PC-9 (cell line): ENCODE results near the gene WAPL. TPM values are rescaled to one million over a fixed set of nuclear protein-coding genes. Genes with fewer than 3 reads are reported as not detected.

Experiments
- BruUV-seq: library from RNA; stranded (reverse); fragments of 400-500 nt; replicated peaks from 2 replicates; lab custom pipeline; 2021; lab: Mats Ljungman, UMichigan
- CTCF ChIA-PET: fragments of 300-600 bp; sonication (Branson Sonifier 250); formaldehyde crosslinking; loops from one replicate; lab custom pipeline; 2022; ENCODE audit warnings: antibody characterized with exemption; lab: Charles Lee
- POLR2A ChIA-PET: fragments of 300-600 bp; sonication (Branson Sonifier 250); formaldehyde crosslinking; loops from one replicate; lab custom pipeline; 2022; ENCODE audit warnings: antibody characterized with exemption; ENCODE audit not compliant: unreplicated experiment; lab: Charles Lee
- DNase-seq, 2 experiments: peaks; one replicate each; pipeline versions ENCODE4 v3.0.0 to v3.0.0-alpha.2; 2015 to 2022; ENCODE audit warnings: mixed read lengths in 1 of 2
- H2AFZ ChIP-seq: fragments of 200-600 bp; sonication (generic); 2 replicates; pipeline ENCODE4 v1.8.1; 2017; ENCODE audit warnings: antibody characterized with exemption
- H3F3A ChIP-seq: fragments of 200-600 bp; sonication (generic); 2 replicates; pipeline ENCODE4 v1.8.1; 2017; ENCODE audit warnings: antibody characterized with exemption, mild to moderate bottlenecking, low read depth; ENCODE audit not compliant: insufficient read depth
- H3K27ac ChIP-seq: fragments of 200-600 bp; sonication (generic); 2 replicates; pipeline ENCODE4 v1.6.1; 2016; ENCODE audit warnings: mixed run types
- H3K27me3 ChIP-seq: fragments of 200-600 bp; sonication (generic); 2 replicates; pipeline ENCODE4 v1.6.1; 2016; ENCODE audit warnings: low read depth, mixed run types; ENCODE audit not compliant: insufficient read depth
- H3K36me3 ChIP-seq: fragments of 200-600 bp; sonication (generic); 2 replicates; pipeline ENCODE4 v1.6.1; 2016; ENCODE audit warnings: low read depth, mixed run types
- H3K4me1 ChIP-seq: fragments of 200-600 bp; sonication (generic); replicated peaks from 2 replicates; pipeline ENCODE4 v1.6.1; 2016; ENCODE audit warnings: mixed run types; ENCODE audit not compliant: insufficient read depth
- H3K4me2 ChIP-seq: fragments of 200-600 bp; sonication (generic); 2 replicates; pipeline ENCODE4 v1.6.1; 2017; ENCODE audit warnings: mixed run types
- H3K4me3 ChIP-seq: fragments of 200-600 bp; sonication (generic); 2 replicates; pipeline ENCODE4 v1.6.1; 2016; ENCODE audit warnings: mixed run types
- H3K79me2 ChIP-seq: fragments of 200-600 bp; sonication (generic); 2 replicates; pipeline ENCODE4 v1.6.1; 2017; ENCODE audit warnings: low read depth, mixed run types
- H3K9me2 ChIP-seq: fragments of 200-600 bp; sonication (generic); 2 replicates; pipeline ENCODE4 v1.8.1; 2017; ENCODE audit warnings: mild to moderate bottlenecking; ENCODE audit not compliant: insufficient read depth
- H3K9me3 ChIP-seq: fragments of 200-600 bp; sonication (generic); 2 replicates; pipeline ENCODE4 v1.8.1; 2016; ENCODE audit warnings: low read depth; ENCODE audit not compliant: insufficient read depth
- H4K20me1 ChIP-seq: fragments of 200-600 bp; sonication (generic); 2 replicates; pipeline ENCODE4 v1.8.1; 2017; ENCODE audit not compliant: insufficient read depth
- EZH2 ChIP-seq: fragments of 200-600 bp; sonication (generic); IDR thresholded peaks from 2 replicates; pipeline ENCODE4 v1.8.0; 2017; ENCODE audit warnings: antibody characterized with exemption, low read depth
- intact Hi-C: fragments of 100-400 bp; cut with micrococcal nuclease; formaldehyde crosslinking; loops from one replicate; pipeline ENCODE4 v1.10.0; 2022; ENCODE audit not compliant: unreplicated experiment
- total RNA-seq: library from RNA; stranded (reverse); gene quantifications from 2 replicates; pipeline ENCODE4 v1.2.3, GENCODE V29; 2021
- TF ChIP-seq, protein P1 (sequence below): fragments of 200-600 bp; sonication (generic); conservative IDR thresholded peaks from 2 replicates; pipeline ENCODE4 v1.6.1; 2017; ENCODE audit warnings: mixed run types, antibody characterized with exemption, mild to moderate bottlenecking, moderate library complexity

The WAPL gene
- total RNA-seq, 1 experiment from 2014 or later, result 20.9 TPM

DNA sequence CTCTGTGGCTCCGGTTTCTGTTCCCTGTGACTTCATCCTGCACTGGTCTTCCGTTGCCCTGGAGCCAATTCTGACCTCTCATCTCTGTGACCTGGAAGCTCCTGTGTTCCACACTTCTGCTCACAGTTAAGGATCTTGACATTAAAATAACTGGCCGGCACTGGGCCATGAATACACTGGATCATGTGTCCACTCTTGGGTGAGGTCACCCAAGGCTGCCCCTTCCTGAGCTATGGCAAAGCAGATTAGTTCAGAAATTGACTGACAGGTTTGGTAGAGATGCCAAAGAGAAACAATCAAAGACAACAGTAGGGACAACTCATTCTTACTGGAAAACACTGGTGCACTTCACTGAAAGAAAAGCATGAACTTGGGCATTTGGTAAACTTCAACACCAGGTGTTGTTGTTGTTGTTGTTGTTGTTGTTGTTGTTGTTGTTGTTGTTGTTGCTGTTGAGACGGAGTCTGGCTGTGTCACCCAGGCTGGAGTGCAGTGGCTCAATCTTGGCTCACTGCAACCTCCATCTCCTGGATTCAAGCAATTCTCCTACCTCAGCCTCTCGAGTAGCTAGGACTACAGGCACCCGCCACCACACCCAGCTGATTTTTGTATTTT is 118.3 kb downstream of the WAPL start:
- CTCF ChIA-PET, result interaction anchor here (0.6 kb wide), 1 partner anchor 1866 kb away, joined by 3 read pairs; no protein-coding TSS in a partner anchor
- Histone ChIP-seq H4K20me1 (no peaks in the 10 kb centered on the region), H2AFZ (no peak overlapping the region), H3K27me3 (no peaks in the 10 kb centered on the region), H3K4me1 (no peaks in the 10 kb centered on the region), H3F3A (peaks cover 7% of the 10 kb centered on the region; the same call in 1 of the 2 replicates), H3K36me3 (no peaks in the 10 kb centered on the region), H3K9me3 (no peaks in the 10 kb centered on the region), H3K9me2 (no peaks in the 10 kb centered on the region), H3K4me3 (no peak overlapping the region), H3K27ac (no peak overlapping the region), H3K4me2 (no peak overlapping the region), H3K79me2 (no peaks in the 10 kb centered on the region)
- BruUV-seq, result no TSS peak
- peak in 1 of 2 experiments; percentile 37 for DNase-seq
- TF ChIP-seq, protein P1, sequence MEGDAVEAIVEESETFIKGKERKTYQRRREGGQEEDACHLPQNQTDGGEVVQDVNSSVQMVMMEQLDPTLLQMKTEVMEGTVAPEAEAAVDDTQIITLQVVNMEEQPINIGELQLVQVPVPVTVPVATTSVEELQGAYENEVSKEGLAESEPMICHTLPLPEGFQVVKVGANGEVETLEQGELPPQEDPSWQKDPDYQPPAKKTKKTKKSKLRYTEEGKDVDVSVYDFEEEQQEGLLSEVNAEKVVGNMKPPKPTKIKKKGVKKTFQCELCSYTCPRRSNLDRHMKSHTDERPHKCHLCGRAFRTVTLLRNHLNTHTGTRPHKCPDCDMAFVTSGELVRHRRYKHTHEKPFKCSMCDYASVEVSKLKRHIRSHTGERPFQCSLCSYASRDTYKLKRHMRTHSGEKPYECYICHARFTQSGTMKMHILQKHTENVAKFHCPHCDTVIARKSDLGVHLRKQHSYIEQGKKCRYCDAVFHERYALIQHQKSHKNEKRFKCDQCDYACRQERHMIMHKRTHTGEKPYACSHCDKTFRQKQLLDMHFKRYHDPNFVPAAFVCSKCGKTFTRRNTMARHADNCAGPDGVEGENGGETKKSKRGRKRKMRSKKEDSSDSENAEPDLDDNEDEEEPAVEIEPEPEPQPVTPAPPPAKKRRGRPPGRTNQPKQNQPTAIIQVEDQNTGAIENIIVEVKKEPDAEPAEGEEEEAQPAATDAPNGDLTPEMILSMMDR, result no peak
- no peak for TF ChIP-seq EZH2
- intact Hi-C loops, result loop anchor here (5.0 kb wide), 3 partner anchors 34 to 554 kb away; partner anchors contain the start of genes MMRN2 and SNCG
- POLR2A ChIA-PET, result no interaction called here

GRCh38 chr10:86402283-86402941 is 119.2 kb downstream of the WAPL start:
- Histone ChIP-seq H3K9me3 (no peaks in the 10 kb centered on the region), H4K20me1 (no peaks in the 10 kb centered on the region), H3K4me2 (no peak overlapping the region), H3K79me2 (no peaks in the 10 kb centered on the region), H3K27ac (no peak overlapping the region), H3F3A (peaks cover 7% of the 10 kb centered on the region; the same call in 1 of the 2 replicates), H3K9me2 (no peaks in the 10 kb centered on the region), H3K4me3 (no peak overlapping the region), H3K36me3 (no peaks in the 10 kb centered on the region), H3K27me3 (no peaks in the 10 kb centered on the region), H3K4me1 (no peaks in the 10 kb centered on the region), H2AFZ (no peak overlapping the region)
- no peak for TF ChIP-seq EZH2
- TF ChIP-seq, protein P1, result no peak
- no peak for DNase-seq
- CTCF ChIA-PET, result interaction anchor here (0.7 kb wide), 1 partner anchor 42 kb away, joined by 3 read pairs; no protein-coding TSS in a partner anchor
- intact Hi-C loops, result loop anchor here (5.0 kb wide), 3 partner anchors 35 to 555 kb away; partner anchors contain the start of genes MMRN2 and SNCG
- BruUV-seq, result no TSS peak
- POLR2A ChIA-PET, result no interaction called here

GRCh38 chr10:86401588-86402282 is 119.9 kb downstream of the WAPL start:
- ChIA-PET POLR2A (no interaction called here), CTCF (interaction anchor here (0.7 kb wide), 1 partner anchor 42 kb away, joined by 3 read pairs; no protein-coding TSS in a partner anchor)
- Histone ChIP-seq H3K27me3 (no peaks in the 10 kb centered on the region), H3K9me2 (no peaks in the 10 kb centered on the region), H3K36me3 (no peaks in the 10 kb centered on the region), H3K79me2 (no peaks in the 10 kb centered on the region), H3K9me3 (no peaks in the 10 kb centered on the region), H4K20me1 (no peaks in the 10 kb centered on the region), H3K4me1 (no peaks in the 10 kb centered on the region), H3K4me2 (peak overlapping the region; percentile 91), H2AFZ (peak overlapping the region; percentile 82), H3F3A (peaks cover 7% of the 10 kb centered on the region; the same call in 1 of the 2 replicates), H3K27ac (no peak overlapping the region), H3K4me3 (peak overlapping the region; percentile 66; the same call in 1 of the 2 replicates)
- no peak for DNase-seq
- BruUV-seq, result no TSS peak
- no peak for TF ChIP-seq EZH2
- TF ChIP-seq, protein P1, result no peak
- intact Hi-C loops, result loop anchor here (5.0 kb wide), 3 partner anchors 36 to 556 kb away; partner anchors contain the start of genes MMRN2 and SNCG
